Loucy (cell line): Measurements from ENCODE around the gene PITPNB.

Experiments
- H2AFZ ChIP-seq: fragments of 200-600 bp; sonication (generic); 2 replicates; pipeline ENCODE4 v1.6.0; 2016; ENCODE audit warnings: antibody characterized with exemption, mild to moderate bottlenecking, low read length, moderate library complexity
- H3F3A ChIP-seq: fragments of 200-600 bp; 2 replicates; pipeline ENCODE4 v1.6.0; 2016; ENCODE audit warnings: antibody characterized with exemption, low read depth, mild to moderate bottlenecking
- H3K27me3 ChIP-seq: fragments of 200-600 bp; sonication (generic); 2 replicates; pipeline ENCODE4 v1.6.1; 2014; ENCODE audit warnings: low read length, mild to moderate bottlenecking; ENCODE audit not compliant: insufficient read depth, poor library complexity, severe bottlenecking
- H3K36me3 ChIP-seq: fragments of 200-600 bp; sonication (generic); 2 replicates; pipeline ENCODE4 v1.6.1; 2016; ENCODE audit warnings: low read length; ENCODE audit not compliant: insufficient read depth
- H3K4me1 ChIP-seq: fragments of 200-600 bp; sonication (generic); 2 replicates; pipeline ENCODE4 v1.5.1; 2014; ENCODE audit warnings: low read length, mild to moderate bottlenecking; ENCODE audit not compliant: insufficient read depth, poor library complexity, severe bottlenecking
- H3K4me2 ChIP-seq: fragments of 200-600 bp; sonication (generic); 2 replicates; pipeline ENCODE4 v1.6.0; 2014; ENCODE audit warnings: antibody characterized with exemption, low read length, low read depth, mild to moderate bottlenecking; ENCODE audit not compliant: poor library complexity, severe bottlenecking
- H3K4me3 ChIP-seq: fragments of 200-600 bp; sonication (generic); 2 replicates; pipeline ENCODE4 v1.5.1; 2014; ENCODE audit warnings: low read length, mild to moderate bottlenecking, mixed read lengths; ENCODE audit not compliant: poor library complexity, severe bottlenecking
- H3K79me2 ChIP-seq: fragments of 200-600 bp; sonication (generic); 2 replicates; pipeline ENCODE4 v1.6.1; 2014; ENCODE audit warnings: low read length; ENCODE audit not compliant: insufficient read depth
- H3K9ac ChIP-seq: fragments of 200-600 bp; sonication (generic); 2 replicates; pipeline ENCODE4 v1.6.0; 2014; ENCODE audit warnings: mild to moderate bottlenecking, low read depth, low read length, moderate library complexity; ENCODE audit not compliant: poor library complexity, severe bottlenecking
- H3K9me2 ChIP-seq: fragments of 200-600 bp; sonication (generic); replicated peaks from 2 replicates; pipeline ENCODE4 v1.6.1; 2016; ENCODE audit warnings: low read depth, low read length, mixed read lengths
- H3K9me3 ChIP-seq: fragments of 200-600 bp; sonication (generic); 2 replicates; pipeline ENCODE4 v1.6.1; 2014; ENCODE audit warnings: mild to moderate bottlenecking, antibody characterized with exemption, low read length, low read depth; ENCODE audit not compliant: insufficient read depth
- H4K20me1 ChIP-seq: fragments of 200-600 bp; sonication (generic); 2 replicates; pipeline ENCODE4 v1.6.0; 2014; ENCODE audit warnings: antibody characterized with exemption, low read length, mild to moderate bottlenecking; ENCODE audit not compliant: insufficient read depth, poor library complexity, severe bottlenecking
- CTCF ChIP-seq: fragments of 200-600 bp; sonication (generic); conservative IDR thresholded peaks from 2 replicates; pipeline ENCODE4 v1.5.1; 2014; ENCODE audit warnings: mild to moderate bottlenecking, antibody characterized with exemption, low read length
- EZH2phosphoT487 ChIP-seq: fragments of 200-600 bp; IDR thresholded peaks from 2 replicates; pipeline ENCODE4 v1.6.1; 2018; ENCODE audit warnings: antibody characterized with exemption, mild to moderate bottlenecking, moderate library complexity, borderline replicate concordance

The PITPNB gene

GRCh38 chr22:27876684-27877083, 42.4 kb downstream of the PITPNB start:
- H3K4me3 ChIP-seq, result no peak overlapping the region
- H3K9me3 ChIP-seq, result no peaks in the 10 kb centered on the region
- no peak overlapping the region for H3K9ac ChIP-seq
- H3F3A ChIP-seq, result no peaks in the 10 kb centered on the region
- H3K4me2 ChIP-seq, result no peak overlapping the region
- no peaks in the 10 kb centered on the region for H3K27me3 ChIP-seq
- peaks cover 48% of the 10 kb centered on the region; the same call in 1 of the 2 replicates for H3K79me2 ChIP-seq
- H3K9me2 ChIP-seq, result no peaks in the 10 kb centered on the region
- peaks cover 19% of the 10 kb centered on the region; the same call in 1 of the 2 replicates for H3K36me3 ChIP-seq
- no peak overlapping the region for H2AFZ ChIP-seq
- peaks cover 17% of the 10 kb centered on the region for H3K4me1 ChIP-seq
- no peak for TF ChIP-seq EZH2phosphoT487
- no peak for TF ChIP-seq CTCF
- peaks cover 27% of the 10 kb centered on the region for H4K20me1 ChIP-seq

- no peaks in the 10 kb centered on the region for H3K9me3 ChIP-seq
- peaks cover 43% of the 10 kb centered on the region; the same call in 1 of the 2 replicates for H3K79me2 ChIP-seq
- no peaks in the 10 kb centered on the region for H3F3A ChIP-seq
- peaks cover 27% of the 10 kb centered on the region; the same call in 1 of the 2 replicates for H3K36me3 ChIP-seq
- no peaks in the 10 kb centered on the region for H3K27me3 ChIP-seq
- H3K9me2 ChIP-seq, result no peaks in the 10 kb centered on the region
- TF ChIP-seq CTCF (no peak), EZH2phosphoT487 (no peak)
- no peak overlapping the region for H3K9ac ChIP-seq
- H4K20me1 ChIP-seq, result peaks cover 27% of the 10 kb centered on the region
- H3K4me2 ChIP-seq, result no peak overlapping the region
- H3K4me3 ChIP-seq, result no peak overlapping the region
- no peak overlapping the region for H2AFZ ChIP-seq
- peaks cover 17% of the 10 kb centered on the region for H3K4me1 ChIP-seq
These were observed 43.1 kb downstream of the PITPNB start for GRCh38 chr22:27875951-27876350.

DNA sequence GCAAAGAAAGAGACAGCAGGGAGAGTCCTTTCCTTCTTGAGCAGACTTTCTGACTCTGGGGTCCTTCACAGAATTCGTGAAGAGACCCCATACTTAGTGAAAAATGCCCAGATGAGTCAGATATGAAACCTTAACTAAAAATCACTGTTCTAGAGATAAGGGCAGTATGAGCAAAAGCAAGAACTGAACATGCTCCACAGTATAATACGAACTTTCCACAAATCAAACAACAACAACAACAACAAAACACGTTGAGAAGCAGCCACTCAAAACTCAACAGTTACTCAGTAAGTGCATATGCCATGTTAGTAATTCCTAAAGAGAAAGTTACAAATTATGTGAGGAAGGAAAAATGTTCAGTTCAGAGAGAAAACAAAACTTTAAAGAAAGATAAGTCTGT, 44.3 kb downstream of the PITPNB start:
- no peaks in the 10 kb centered on the region for H3K9me3 ChIP-seq
- H3K36me3 ChIP-seq, result peaks cover 37% of the 10 kb centered on the region; the same call in 1 of the 2 replicates
- H3K4me3 ChIP-seq, result no peak overlapping the region
- peaks cover 39% of the 10 kb centered on the region; the same call in 1 of the 2 replicates for H3K79me2 ChIP-seq
- H3F3A ChIP-seq, result no peaks in the 10 kb centered on the region
- H3K27me3 ChIP-seq, result no peaks in the 10 kb centered on the region
- no peak overlapping the region for H3K9ac ChIP-seq
- H3K4me1 ChIP-seq, result peaks cover 19% of the 10 kb centered on the region
- no peak for TF ChIP-seq EZH2phosphoT487
- no peak for TF ChIP-seq CTCF
- no peak overlapping the region for H3K4me2 ChIP-seq
- H2AFZ ChIP-seq, result no peak overlapping the region
- H3K9me2 ChIP-seq, result no peaks in the 10 kb centered on the region
- peaks cover 23% of the 10 kb centered on the region for H4K20me1 ChIP-seq
